K562 (cell line): ENCODE results near the gene RC3H2. TPM values are rescaled to one million over a fixed set of nuclear protein-coding genes. Genes with fewer than 3 reads are reported as not detected.

Experiments used
- AFF4 ChIP-seq: sonication (generic); formaldehyde crosslinking; IDR thresholded peaks from 2 replicates; pipeline ENCODE4 v1.8.0; 2023; ENCODE audit warnings: mild to moderate bottlenecking, missing genetic modification reagents
- ATF7 ChIP-seq: fragments of 450-650 bp; IDR thresholded peaks from 2 replicates; pipeline ENCODE4 v1.7.1; 2014; ENCODE audit warnings: mild to moderate bottlenecking, moderate library complexity
- CAMTA2 ChIP-seq: fragments of 250-450 bp; sonication (Bioruptor Pico); conservative IDR thresholded peaks from 2 replicates; pipeline ENCODE4 v1.5.1; 2022
- FOS ChIP-seq: IDR thresholded peaks from 3 replicates; pipeline ENCODE4 v1.6.1; 2011; ENCODE audit not compliant: insufficient read length; ENCODE audit errors: extremely low read depth
- KLF16 ChIP-seq: IDR thresholded peaks from 2 replicates; pipeline ENCODE4 v1.6.1; 2016; ENCODE audit warnings: antibody characterized with exemption
- MGA ChIP-seq: fragments of 450-650 bp; IDR thresholded peaks from 2 replicates; pipeline ENCODE4 v1.6.1; 2016; ENCODE audit warnings: mild to moderate bottlenecking, moderate library complexity
- RNF219 ChIP-seq: fragments of 250-450 bp; sonication (Bioruptor Pico); IDR thresholded peaks from 2 replicates; pipeline ENCODE4 v1.5.0; 2022; ENCODE audit warnings: mild to moderate bottlenecking
- ZC3H11A ChIP-seq: IDR thresholded peaks from 2 replicates; pipeline ENCODE4 v1.6.1; 2012; ENCODE audit warnings: low read depth, low read length, improper control_type of control experiment
- ZNF212 ChIP-seq: fragments of 450-650 bp; formaldehyde crosslinking; IDR thresholded peaks from 2 replicates; pipeline ENCODE4 v1.4.0; 2020; ENCODE audit warnings: mild to moderate bottlenecking
- ZSCAN32 ChIP-seq: fragments of 450-650 bp; formaldehyde crosslinking; IDR thresholded peaks from 2 replicates; pipeline ENCODE4 v1.4.0; 2020; ENCODE audit warnings: mild to moderate bottlenecking, moderate library complexity
- polyA plus RNA-seq, 8 experiments: library from polyadenylated mRNA; depleted of rRNA in 4 of 8; stranded (reverse) in 5 of 8; unstranded in 3 of 8; fragments of >200 nt; fragmentation: Nextera tagmentation in 2 of 8; fragmentation: Illumina TruSeq in 1 of 8; extraction: Ambion mirVana in 2 of 8; extraction: Trizol in 1 of 8; gene quantifications; 2 replicates each; pipeline versions ENCODE4 v1.2.1 to v1.2.3, GENCODE V29; 2011 to 2014; ENCODE audit warnings: inconsistent platforms in 1 of 8, missing spikeins in 1 of 8
- total RNA-seq, 7 experiments: library from RNA; depleted of rRNA in 6 of 7; stranded (reverse); fragments of >200 nt in 6 of 7; fragmentation: Illumina TruSeq in 2 of 7; extraction: Trizol in 2 of 7; gene quantifications; 2 replicates each; pipeline versions ENCODE4 v1.2.1 to v1.2.3, GENCODE V29; 2011 to 2021; ENCODE audit warnings: low replicate concordance in 1 of 7

Gene RC3H2
- total and polyA plus RNA-seq, 9 of the 15 experiments (the other 6 are each of a cell fraction or from before 2014, with no cell fraction given) = 5.6 to 35.4 (median 18.6) TPM

GRCh38 chr9:122940749-122941581 is 35.8 kb upstream of the RC3H2 start, which contains the start of gene RABGAP1 (continued):
- TF ChIP-seq AFF4 (CRISPR knock-in tag) (no peak), KLF16 (no peak), CAMTA2 (CRISPR knock-in tag) (no peak), ZC3H11A (no peak), MGA (no peak), ZNF212 (CRISPR knock-in tag) (no peak), ATF7 (peak; percentile 70; the same call in 1 of the 2 replicates), FOS (peak; percentile 53), RNF219 (no peak), ZSCAN32 (CRISPR knock-in tag) (no peak)
